ENCODE measurements around the gene LPAR3.

- TF ChIP-seq CTCF (IDR thresholded peaks at IDR 0.05; ENCODE audit: insufficient read depth, low read length): no peak
- no peak for TF ChIP-seq GABPA (IDR thresholded peaks at IDR 0.05; ENCODE audit: low read depth)
Observed at GRCh38 chr1:84912726-84913554, 19.9 kb upstream of the LPAR3 start.

Data from HL-60 (cell line).